ENCODE data around the gene SAE1. TPM values are rescaled to one million over a fixed set of nuclear protein-coding genes. Genes with fewer than 3 reads are reported as not detected.

SAE1 gene
- polyA plus RNA-seq, 2 of the 4 experiments (the other 2 are of a cell fraction), result 206 to 249 TPM

- TF ChIP-seq RFX5 (IDR thresholded peaks at IDR 0.05) (no peak), CHD2 (IDR thresholded peaks at IDR 0.05; ENCODE audit: low read length, partially characterized antibody) (peak; percentile 20), HOXB5 (CRISPR knock-in tag; IDR thresholded peaks at IDR 0.05) (peak; percentile 35; the same call in 1 of the 2 replicates), BHLHE40 (IDR thresholded peaks at IDR 0.05; ENCODE audit: low read depth, low read length) (0 out of 2 replicates have a peak, but pooled peaks have one; percentile 37), PHF8 (IDR thresholded peaks at IDR 0.05; ENCODE audit: borderline replicate concordance, low read depth) (peak; percentile 85; the same call in 1 of the 2 replicates), POLR2A (IDR thresholded peaks at IDR 0.05; ENCODE audit: low read length) (peak; percentile 73), FOSL2 (IDR thresholded peaks at IDR 0.05) (no peak), FOSL2 (CRISPR knock-in tag; IDR thresholded peaks at IDR 0.05) (0 out of 2 replicates have a peak, but pooled peaks have one; percentile 51), HDAC2 (IDR thresholded peaks at IDR 0.05) (no peak), MYC (IDR thresholded peaks at IDR 0.05; ENCODE audit: borderline replicate concordance, low read length) (peak; percentile 89), RARB (CRISPR knock-in tag; IDR thresholded peaks at IDR 0.05) (no peak)
- TF ChIP-seq, protein P1, sequence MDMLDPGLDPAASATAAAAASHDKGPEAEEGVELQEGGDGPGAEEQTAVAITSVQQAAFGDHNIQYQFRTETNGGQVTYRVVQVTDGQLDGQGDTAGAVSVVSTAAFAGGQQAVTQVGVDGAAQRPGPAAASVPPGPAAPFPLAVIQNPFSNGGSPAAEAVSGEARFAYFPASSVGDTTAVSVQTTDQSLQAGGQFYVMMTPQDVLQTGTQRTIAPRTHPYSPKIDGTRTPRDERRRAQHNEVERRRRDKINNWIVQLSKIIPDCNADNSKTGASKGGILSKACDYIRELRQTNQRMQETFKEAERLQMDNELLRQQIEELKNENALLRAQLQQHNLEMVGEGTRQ (IDR thresholded peaks at IDR 0.05), result peak; percentile 98
Measured at GRCh38 chr19:47255879-47256692, 125.5 kb downstream of the SAE1 start, which contains the start of gene CCDC9 (continued).

DNA sequence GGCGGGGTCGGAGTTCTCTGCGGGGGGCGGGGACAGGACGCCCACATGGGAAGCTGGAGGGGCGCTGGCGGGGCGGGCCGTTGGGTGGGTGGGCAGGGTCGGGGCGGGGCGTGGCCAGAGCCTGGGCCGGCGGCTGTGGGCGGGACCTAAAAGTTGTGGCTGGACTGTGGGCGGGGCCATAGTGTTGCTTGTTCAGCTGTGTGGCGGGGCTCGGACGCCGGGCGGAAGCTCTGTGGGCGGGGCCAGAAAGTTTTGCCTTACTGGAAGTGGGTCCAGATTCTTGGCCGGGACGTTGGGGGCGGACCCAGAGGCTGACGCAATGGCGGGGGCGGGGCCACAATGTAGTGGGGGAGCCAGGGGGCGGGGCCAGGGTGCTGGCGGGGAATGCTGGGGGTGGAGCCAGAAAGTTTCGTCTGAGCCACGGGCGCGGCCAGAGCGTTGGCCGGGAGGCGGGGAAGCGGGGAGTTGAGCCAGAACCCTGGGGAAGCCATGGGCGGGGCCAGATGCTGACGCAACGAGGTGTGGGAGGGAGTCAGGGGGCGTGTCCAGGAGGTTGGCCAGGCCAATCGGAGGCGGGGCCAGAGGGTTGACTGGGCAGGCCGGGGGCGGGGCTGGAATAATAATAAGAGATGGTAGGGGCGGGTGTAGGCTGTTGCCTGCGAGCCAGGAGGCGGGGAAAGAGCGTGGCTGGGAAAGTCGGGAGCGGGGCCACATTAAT is 126.2 kb downstream of the SAE1 start:
- peak overlapping the region; percentile 91; the same call in 1 of the 3 replicates for H3K4me2 ChIP-seq
- H3K9me3 ChIP-seq, result no peaks in the 10 kb centered on the region
- TF ChIP-seq JUN (IDR thresholded peaks at IDR 0.05) (peak in 1 of 2 experiments; percentile 4; a peak in 2 of 5 replicates), TFCP2L1 (CRISPR knock-in tag; IDR thresholded peaks at IDR 0.05) (0 out of 2 replicates have a peak, but pooled peaks have one; percentile 61), CEBPB (IDR thresholded peaks at IDR 0.05) (peak; percentile 36 to 73; a peak in 3 of 4 replicates), MYC (IDR thresholded peaks at IDR 0.05; ENCODE audit: borderline replicate concordance, low read length) (peak; percentile 24; the same call in 1 of the 2 replicates), POLR2AphosphoS2 (conservative IDR thresholded peaks at IDR 0.05; ENCODE audit: low read length) (no peak), MAFK (IDR thresholded peaks at IDR 0.05; ENCODE audit: partially characterized antibody) (peak; percentile 12)
- TF ChIP-seq, protein P2, sequence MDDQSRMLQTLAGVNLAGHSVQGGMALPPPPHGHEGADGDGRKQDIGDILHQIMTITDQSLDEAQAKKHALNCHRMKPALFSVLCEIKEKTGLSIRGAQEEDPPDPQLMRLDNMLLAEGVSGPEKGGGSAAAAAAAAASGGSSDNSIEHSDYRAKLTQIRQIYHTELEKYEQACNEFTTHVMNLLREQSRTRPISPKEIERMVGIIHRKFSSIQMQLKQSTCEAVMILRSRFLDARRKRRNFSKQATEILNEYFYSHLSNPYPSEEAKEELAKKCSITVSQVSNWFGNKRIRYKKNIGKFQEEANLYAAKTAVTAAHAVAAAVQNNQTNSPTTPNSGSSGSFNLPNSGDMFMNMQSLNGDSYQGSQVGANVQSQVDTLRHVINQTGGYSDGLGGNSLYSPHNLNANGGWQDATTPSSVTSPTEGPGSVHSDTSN (IDR thresholded peaks at IDR 0.05), result 0 out of 2 replicates have a peak, but pooled peaks have one; percentile 45
- TF ChIP-seq, protein P3, sequence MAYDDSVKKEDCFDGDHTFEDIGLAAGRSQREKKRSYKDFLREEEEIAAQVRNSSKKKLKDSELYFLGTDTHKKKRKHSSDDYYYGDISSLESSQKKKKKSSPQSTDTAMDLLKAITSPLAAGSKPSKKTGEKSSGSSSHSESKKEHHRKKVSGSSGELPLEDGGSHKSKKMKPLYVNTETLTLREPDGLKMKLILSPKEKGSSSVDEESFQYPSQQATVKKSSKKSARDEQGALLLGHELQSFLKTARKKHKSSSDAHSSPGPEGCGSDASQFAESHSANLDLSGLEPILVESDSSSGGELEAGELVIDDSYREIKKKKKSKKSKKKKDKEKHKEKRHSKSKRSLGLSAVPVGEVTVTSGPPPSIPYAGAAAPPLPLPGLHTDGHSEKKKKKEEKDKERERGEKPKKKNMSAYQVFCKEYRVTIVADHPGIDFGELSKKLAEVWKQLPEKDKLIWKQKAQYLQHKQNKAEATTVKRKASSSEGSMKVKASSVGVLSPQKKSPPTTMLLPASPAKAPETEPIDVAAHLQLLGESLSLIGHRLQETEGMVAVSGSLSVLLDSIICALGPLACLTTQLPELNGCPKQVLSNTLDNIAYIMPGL (CRISPR knock-in tag; IDR thresholded peaks at IDR 0.05; ENCODE audit: borderline replicate concordance), result no peak
- ChIA-PET POLR2A (interaction anchor here (0.5 to 5.8 kb wide), 27 partner anchors 9 to 1747 kb away, joined by 3 to 77 read pairs (median 4); partner anchors contain the start of genes DHX34, EHD2, INAFM1 and IRF2BP1), CTCF (interaction anchor here (0.8 to 16.0 kb wide), 13 partner anchors 10 to 135 kb away, joined by 3 to 893 read pairs (median 5); no protein-coding TSS in a partner anchor)
- WGBS (ENCODE audit: missing lambda C conversion rate), result 1% methylated on average over 25 of the region's 52 CpGs
- peak overlapping the region; percentile 91 to 92 for H3K27ac ChIP-seq
- H3K4me1 ChIP-seq, result peaks cover 30% of the 10 kb centered on the region
- peak; percentile 46 for FAIRE-seq
- ATAC-seq, result peak; percentile 71 to 85
- peak; percentile 99 to 100 for DNase-seq (ENCODE audit: low read depth in 1 of 2, low spot score in 1 of 2)
- H3K4me3 ChIP-seq, result peak overlapping the region; percentile 61
